ENCODE measurements around the gene SLC9A6.

GRCh38 chrX:135982860-135983259 is 2.4 kb upstream of the SLC9A6 start:
- TF ChIP-seq POLR2AphosphoS5 (IDR thresholded peaks at IDR 0.05; ENCODE audit: low read depth, low read length) (no peak), TAF1 (IDR thresholded peaks at IDR 0.05; ENCODE audit: borderline replicate concordance, insufficient read depth, low read length) (no peak), SIN3A (IDR thresholded peaks at IDR 0.05; ENCODE audit: borderline replicate concordance, insufficient read depth, low read length) (no peak), REST (IDR thresholded peaks at IDR 0.05; ENCODE audit: insufficient read depth in 1 of 2, low read depth in 2 of 2, low read length in 2 of 2) (no peak), FOXP2 (optimal IDR thresholded peaks at IDR 0.05; ENCODE audit: borderline replicate concordance, extremely low read depth, extremely low read length, insufficient read depth) (no peak)

Data from PFSK-1 (cell line).